RKO (cell line): ENCODE results near the gene KIF3A.
A peak's percentile ranks its signal among the peaks of the same experiment; 100 is the strongest.

Source experiments
- DNase-seq: peaks from one replicate; pipeline ENCODE4 v3.0.0-alpha.2; 2016; ENCODE audit warnings: low spot score

The KIF3A gene

GRCh38 chr5:132770476-132771159 lies 33.3 kb upstream of the KIF3A start:
- DNase-seq = no peak

GRCh38 chr5:132768485-132768868 lies 31.1 kb upstream of the KIF3A start:
- no peak for DNase-seq

- DNase-seq = no peak
These were observed 29.8 kb upstream of the KIF3A start for GRCh38 chr5:132767150-132767549.

- DNase-seq = no peak
These were observed 29.4 kb upstream of the KIF3A start for GRCh38 chr5:132766806-132767055.

- DNase-seq = no peak
These were observed 28.9 kb upstream of the KIF3A start for GRCh38 chr5:132766020-132766805.

GRCh38 chr5:132765311-132766019 lies 28.1 kb upstream of the KIF3A start:
- DNase-seq = no peak

- no peak for DNase-seq
These were observed 27.4 kb upstream of the KIF3A start for GRCh38 chr5:132764671-132765238.

GRCh38 chr5:132764051-132764450 lies 26.7 kb upstream of the KIF3A start:
- no peak for DNase-seq

GRCh38 chr5:132763181-132764036 lies 26.1 kb upstream of the KIF3A start:
- no peak for DNase-seq

GRCh38 chr5:132762246-132763000 lies 25.1 kb upstream of the KIF3A start:
- DNase-seq = no peak

GRCh38 chr5:132761321-132762240 lies 24.2 kb upstream of the KIF3A start:
- no peak for DNase-seq

- no peak for DNase-seq
These were observed 23.4 kb upstream of the KIF3A start for GRCh38 chr5:132760601-132761317.

GRCh38 chr5:132760049-132760420 lies 22.7 kb upstream of the KIF3A start:
- no peak for DNase-seq

- DNase-seq = no peak
These were observed 22.0 kb upstream of the KIF3A start for GRCh38 chr5:132759114-132760048.

- no peak for DNase-seq
These were observed 21.1 kb upstream of the KIF3A start for GRCh38 chr5:132758451-132758850.

GRCh38 chr5:132756542-132756941 lies 19.2 kb upstream of the KIF3A start:
- DNase-seq = no peak

GRCh38 chr5:132754947-132755346 lies 17.6 kb upstream of the KIF3A start:
- DNase-seq = peak; percentile 38

GRCh38 chr5:132754111-132754510 lies 16.8 kb upstream of the KIF3A start:
- no peak for DNase-seq
